SU-DHL-6 (cell line): ENCODE results near the gene DRAXIN.

Experiments
- H2AFZ ChIP-seq: fragments of 200-600 bp; sonication (generic); 2 replicates; pipeline ENCODE4 v1.6.1; 2014; ENCODE audit warnings: low read depth, mild to moderate bottlenecking, moderate library complexity, mixed read lengths, antibody characterized with exemption, low read length; ENCODE audit not compliant: severe bottlenecking
- H3F3A ChIP-seq: fragments of 200-600 bp; shearing (Covaris generic); 2 replicates; pipeline ENCODE4 v1.6.0; 2016; ENCODE audit warnings: antibody characterized with exemption, mild to moderate bottlenecking; ENCODE audit not compliant: insufficient read depth
- H3K27ac ChIP-seq: fragments of 200-600 bp; sonication (generic); 2 replicates; pipeline ENCODE4 v1.5.1; 2016; ENCODE audit warnings: low read depth, mild to moderate bottlenecking, low read length, moderate library complexity, mixed read lengths
- H3K27me3 ChIP-seq: fragments of 200-600 bp; sonication (generic), shearing (Covaris generic); 2 replicates; pipeline ENCODE4 v1.6.0; 2014; ENCODE audit warnings: mild to moderate bottlenecking, low read length
- H3K36me3 ChIP-seq: fragments of 200-600 bp; sonication (generic); 2 replicates; pipeline ENCODE4 v1.6.1; 2014; ENCODE audit warnings: mild to moderate bottlenecking, low read length, mixed read lengths
- H3K4me2 ChIP-seq: fragments of 300-600, 200-600 bp; shearing (Covaris generic), sonication (generic); 2 replicates; pipeline ENCODE4 v1.6.0; 2014; ENCODE audit warnings: low read length, low read depth, mild to moderate bottlenecking; ENCODE audit not compliant: poor library complexity, severe bottlenecking
- H3K4me3 ChIP-seq: fragments of 200-600 bp; sonication (generic); 2 replicates; pipeline ENCODE4 v1.5.1; 2014; ENCODE audit warnings: antibody characterized with exemption, low read length, mild to moderate bottlenecking, mixed read lengths; ENCODE audit not compliant: insufficient read depth, poor library complexity, severe bottlenecking
- H3K79me2 ChIP-seq: fragments of 200-600 bp; sonication (generic); 2 replicates; pipeline ENCODE4 v1.6.1; 2014; ENCODE audit warnings: mild to moderate bottlenecking, low read length, moderate library complexity; ENCODE audit not compliant: insufficient read depth
- H3K9ac ChIP-seq: fragments of 200-600 bp; sonication (generic); 2 replicates; pipeline ENCODE4 v1.7.0; 2014; ENCODE audit warnings: mild to moderate bottlenecking, low read length
- H3K9me2 ChIP-seq: fragments of 200-600 bp; sonication (generic); replicated peaks from 2 replicates; pipeline ENCODE4 v1.6.1; 2014; ENCODE audit warnings: low read length; ENCODE audit not compliant: insufficient read depth
- H3K9me3 ChIP-seq: fragments of 200-600 bp; sonication (generic); 2 replicates; pipeline ENCODE4 v1.6.1; 2014; ENCODE audit warnings: low read length, mixed read lengths; ENCODE audit not compliant: insufficient read depth
- H4K20me1 ChIP-seq: fragments of 200-600 bp; sonication (generic); 2 replicates; pipeline ENCODE4 v1.6.1; 2014; ENCODE audit warnings: low read depth, mild to moderate bottlenecking, antibody characterized with exemption, low read length, moderate library complexity, mixed read lengths
- EZH2phosphoT487 ChIP-seq: fragments of 200-600 bp; sonication (generic), shearing (Covaris generic); conservative IDR thresholded peaks from 2 replicates; pipeline ENCODE4 v1.6.1; 2018; ENCODE audit warnings: mild to moderate bottlenecking, antibody characterized with exemption, low read length, moderate library complexity, mixed read lengths
- TF ChIP-seq, protein P1 (sequence below): fragments of 200-600 bp; sonication (generic); IDR thresholded peaks from one replicate; pipeline ENCODE4 v1.5.1; 2017; ENCODE audit warnings: antibody characterized with exemption, mild to moderate bottlenecking, low read length, moderate library complexity; ENCODE audit not compliant: insufficient read depth, poor library complexity, severe bottlenecking

Gene DRAXIN

GRCh38 chr1:11769274-11769673, 77.8 kb downstream of the DRAXIN start:
- H3K9me3 ChIP-seq = no peaks in the 10 kb centered on the region
- H2AFZ ChIP-seq = no peak overlapping the region
- H3K9me2 ChIP-seq = no peaks in the 10 kb centered on the region
- no peak overlapping the region for H3K9ac ChIP-seq
- no peak overlapping the region for H3K4me3 ChIP-seq
- no peaks in the 10 kb centered on the region for H4K20me1 ChIP-seq
- no peaks in the 10 kb centered on the region for H3K36me3 ChIP-seq
- no peak for TF ChIP-seq EZH2phosphoT487
- no peaks in the 10 kb centered on the region for H3F3A ChIP-seq
- H3K79me2 ChIP-seq = no peaks in the 10 kb centered on the region
- H3K27ac ChIP-seq = no peak overlapping the region
- H3K4me2 ChIP-seq = no peak overlapping the region
- no peaks in the 10 kb centered on the region for H3K27me3 ChIP-seq

DNA sequence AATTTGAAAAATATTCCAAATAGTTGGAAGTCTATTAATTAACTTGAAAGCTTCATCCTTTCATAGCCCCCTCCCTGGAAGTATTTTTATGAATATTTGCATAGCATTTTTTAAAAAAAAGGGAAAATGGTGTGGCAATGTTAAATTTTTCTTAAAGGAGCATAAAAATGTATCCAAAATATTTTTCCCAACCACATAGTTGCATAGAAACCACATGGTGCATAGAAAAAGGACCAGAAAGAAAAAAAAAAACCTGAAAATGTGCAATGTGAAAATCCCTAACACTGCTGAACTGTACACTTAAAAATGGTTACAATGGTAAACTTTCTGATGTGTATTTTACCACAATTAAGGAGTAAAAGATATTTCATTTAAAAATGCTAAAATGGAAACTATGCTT, 78.5 kb downstream of the DRAXIN start:
- Histone ChIP-seq H3K36me3 (no peaks in the 10 kb centered on the region), H3K9me3 (no peaks in the 10 kb centered on the region), H3K4me3 (no peak overlapping the region), H3K27ac (no peak overlapping the region), H3K9me2 (no peaks in the 10 kb centered on the region), H2AFZ (no peak overlapping the region), H3K27me3 (no peaks in the 10 kb centered on the region), H3K9ac (no peak overlapping the region), H4K20me1 (no peaks in the 10 kb centered on the region), H3F3A (no peaks in the 10 kb centered on the region), H3K4me2 (no peak overlapping the region), H3K79me2 (no peaks in the 10 kb centered on the region)
- no peak for TF ChIP-seq EZH2phosphoT487
- TF ChIP-seq, protein P1, sequence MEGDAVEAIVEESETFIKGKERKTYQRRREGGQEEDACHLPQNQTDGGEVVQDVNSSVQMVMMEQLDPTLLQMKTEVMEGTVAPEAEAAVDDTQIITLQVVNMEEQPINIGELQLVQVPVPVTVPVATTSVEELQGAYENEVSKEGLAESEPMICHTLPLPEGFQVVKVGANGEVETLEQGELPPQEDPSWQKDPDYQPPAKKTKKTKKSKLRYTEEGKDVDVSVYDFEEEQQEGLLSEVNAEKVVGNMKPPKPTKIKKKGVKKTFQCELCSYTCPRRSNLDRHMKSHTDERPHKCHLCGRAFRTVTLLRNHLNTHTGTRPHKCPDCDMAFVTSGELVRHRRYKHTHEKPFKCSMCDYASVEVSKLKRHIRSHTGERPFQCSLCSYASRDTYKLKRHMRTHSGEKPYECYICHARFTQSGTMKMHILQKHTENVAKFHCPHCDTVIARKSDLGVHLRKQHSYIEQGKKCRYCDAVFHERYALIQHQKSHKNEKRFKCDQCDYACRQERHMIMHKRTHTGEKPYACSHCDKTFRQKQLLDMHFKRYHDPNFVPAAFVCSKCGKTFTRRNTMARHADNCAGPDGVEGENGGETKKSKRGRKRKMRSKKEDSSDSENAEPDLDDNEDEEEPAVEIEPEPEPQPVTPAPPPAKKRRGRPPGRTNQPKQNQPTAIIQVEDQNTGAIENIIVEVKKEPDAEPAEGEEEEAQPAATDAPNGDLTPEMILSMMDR = no peak

GRCh38 chr1:11771481-11772043, 80.1 kb downstream of the DRAXIN start:
- no peaks in the 10 kb centered on the region for H3F3A ChIP-seq
- no peak overlapping the region for H3K4me2 ChIP-seq
- H2AFZ ChIP-seq = no peak overlapping the region

DNA sequence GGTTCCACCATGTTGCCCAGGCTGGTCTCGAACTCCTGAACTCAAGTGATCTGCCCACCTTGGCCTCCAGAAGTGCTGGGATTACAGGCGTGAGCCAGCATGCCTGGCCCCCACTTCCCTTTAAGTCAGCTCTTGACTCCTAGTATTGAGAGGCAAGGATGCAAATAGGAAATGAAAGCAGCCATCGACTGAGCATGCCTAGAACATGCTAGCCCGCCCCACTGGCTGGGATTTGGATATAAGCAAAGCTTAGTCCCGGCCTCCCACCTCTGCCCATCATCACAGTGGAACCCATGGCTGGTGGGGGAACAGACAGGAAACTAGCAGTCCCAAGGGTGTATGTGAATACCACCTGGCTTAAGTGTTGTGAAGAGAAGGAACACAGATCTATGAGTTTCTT, 80.9 kb downstream of the DRAXIN start:
- Histone ChIP-seq H3K36me3 (no peaks in the 10 kb centered on the region), H3K9ac (no peak overlapping the region), H3F3A (no peaks in the 10 kb centered on the region), H3K4me3 (no peak overlapping the region), H2AFZ (no peak overlapping the region), H3K9me3 (no peaks in the 10 kb centered on the region), H3K4me2 (no peak overlapping the region), H3K79me2 (no peaks in the 10 kb centered on the region), H4K20me1 (no peaks in the 10 kb centered on the region), H3K9me2 (no peaks in the 10 kb centered on the region), H3K27ac (no peak overlapping the region), H3K27me3 (no peaks in the 10 kb centered on the region)
- TF ChIP-seq EZH2phosphoT487 = no peak
- TF ChIP-seq, protein P1 = no peak

More at GRCh38 chr1:11771481-11772043, 80.1 kb downstream of the DRAXIN start:
- Histone ChIP-seq H3K36me3 (no peaks in the 10 kb centered on the region), H3K9me3 (no peaks in the 10 kb centered on the region), H3K27me3 (no peaks in the 10 kb centered on the region), H3K4me3 (no peak overlapping the region), H4K20me1 (no peaks in the 10 kb centered on the region), H3K9me2 (no peaks in the 10 kb centered on the region), H3K9ac (no peak overlapping the region), H3K79me2 (no peaks in the 10 kb centered on the region), H3K27ac (no peak overlapping the region)
- no peak for TF ChIP-seq EZH2phosphoT487
- TF ChIP-seq, protein P1 = no peak
